ENCODE results near the gene RABGAP1L.

The RABGAP1L gene

DNA sequence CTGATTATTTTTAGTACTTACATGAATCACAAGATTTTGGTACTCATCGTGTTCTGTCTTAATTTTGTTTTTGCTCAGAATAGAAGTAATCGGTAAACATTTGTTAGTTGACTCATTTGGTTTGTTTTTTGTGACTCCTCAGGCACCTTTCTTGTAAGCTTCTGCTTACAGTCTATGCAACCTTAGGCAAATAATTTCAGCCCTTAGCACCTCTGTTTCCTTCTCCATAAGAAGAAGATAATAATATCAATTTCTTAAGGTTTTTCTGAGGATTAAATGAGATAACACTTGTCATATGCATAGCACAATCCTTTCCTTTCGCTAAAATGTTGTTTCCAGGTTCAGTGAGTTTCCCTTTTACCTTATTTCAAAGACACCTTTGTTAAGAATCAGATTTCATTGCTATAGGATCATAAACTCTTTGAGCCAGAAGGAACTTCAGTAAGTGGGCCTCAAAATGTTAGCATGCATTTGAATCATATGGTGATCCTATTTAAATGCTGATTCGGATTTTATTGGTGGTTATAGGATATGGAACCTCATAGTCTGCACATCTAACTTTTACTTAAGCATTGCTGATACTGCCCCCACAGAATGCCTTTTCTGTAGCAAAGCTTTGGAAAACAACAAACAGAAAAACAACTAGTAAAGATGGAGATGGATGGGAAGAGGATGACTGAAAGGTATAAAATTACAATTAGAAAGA is 567.7 kb downstream of the RABGAP1L start:
- no peak for FAIRE-seq

DNA sequence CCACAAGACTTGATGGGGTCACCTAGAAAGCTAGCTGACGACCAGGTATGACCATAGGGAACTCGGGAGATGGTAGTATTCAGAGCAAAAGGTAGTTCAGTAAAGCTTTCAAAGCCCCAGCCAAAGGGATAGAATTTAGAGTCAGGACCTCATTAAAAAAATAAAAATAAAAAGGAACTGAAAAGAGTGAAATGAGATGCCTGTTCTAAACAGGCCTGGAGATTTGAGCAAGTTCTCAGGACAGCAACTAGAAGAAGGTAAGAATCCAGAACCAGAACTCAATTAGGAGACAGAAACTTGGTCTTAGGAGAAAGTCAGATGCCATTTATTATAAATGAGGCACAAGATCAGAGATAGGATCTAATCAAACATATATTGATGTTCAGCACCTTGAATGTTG is 575.0 kb downstream of the RABGAP1L start:
- no peak for FAIRE-seq

DNA sequence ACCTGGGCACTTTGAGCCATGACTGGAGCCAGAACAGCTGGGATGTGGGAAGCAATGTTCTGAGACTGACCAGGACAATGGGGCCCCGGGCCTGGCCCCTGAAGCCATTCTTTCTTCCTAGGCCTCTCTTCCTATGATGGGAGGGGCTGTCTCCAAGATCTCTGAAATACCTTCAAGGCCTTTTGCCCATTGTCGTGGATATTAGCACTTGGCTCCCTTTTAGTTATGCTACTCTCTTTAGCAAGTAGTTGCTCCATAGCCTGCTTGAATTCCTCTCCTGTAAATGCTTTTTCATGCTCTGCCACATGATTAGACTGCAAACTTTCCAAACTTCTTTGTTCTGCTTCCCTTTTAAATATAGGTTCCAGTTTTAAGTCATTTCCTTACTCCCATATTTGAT is 577.5 kb downstream of the RABGAP1L start:
- no peak for FAIRE-seq

DNA sequence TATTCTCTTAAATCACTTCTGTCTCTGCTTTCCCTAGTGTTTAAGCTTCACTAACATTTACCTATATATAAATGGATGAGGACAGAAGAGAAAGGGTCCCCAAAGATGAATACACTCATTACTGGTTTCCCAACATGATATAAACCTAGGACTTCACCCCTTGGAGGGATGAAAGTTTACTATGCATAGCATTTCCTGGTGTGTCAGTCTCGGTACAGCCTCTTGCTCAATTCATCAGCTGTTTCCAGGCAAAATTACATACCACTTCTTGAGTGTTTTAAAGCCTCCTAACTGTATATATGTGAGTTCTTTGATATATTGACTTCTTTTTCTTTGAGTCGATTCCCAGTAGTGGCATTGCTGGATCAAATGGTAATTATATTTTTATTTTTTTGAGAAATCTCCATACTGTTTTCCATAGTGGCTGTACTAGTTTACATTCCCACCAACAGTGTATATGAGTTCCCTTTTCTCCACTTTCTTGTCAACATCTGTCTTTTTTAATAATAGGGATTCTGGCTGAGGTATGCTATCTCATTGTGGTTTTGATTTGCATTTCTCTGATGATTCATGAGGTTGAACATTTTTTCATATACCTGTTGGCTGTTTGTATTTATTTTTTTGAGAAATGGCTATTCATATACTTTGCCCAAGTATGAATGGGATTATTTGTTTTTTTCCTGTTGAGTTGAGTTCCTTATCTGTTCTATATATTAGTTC is 581.1 kb downstream of the RABGAP1L start:
- no peak for FAIRE-seq

DNA sequence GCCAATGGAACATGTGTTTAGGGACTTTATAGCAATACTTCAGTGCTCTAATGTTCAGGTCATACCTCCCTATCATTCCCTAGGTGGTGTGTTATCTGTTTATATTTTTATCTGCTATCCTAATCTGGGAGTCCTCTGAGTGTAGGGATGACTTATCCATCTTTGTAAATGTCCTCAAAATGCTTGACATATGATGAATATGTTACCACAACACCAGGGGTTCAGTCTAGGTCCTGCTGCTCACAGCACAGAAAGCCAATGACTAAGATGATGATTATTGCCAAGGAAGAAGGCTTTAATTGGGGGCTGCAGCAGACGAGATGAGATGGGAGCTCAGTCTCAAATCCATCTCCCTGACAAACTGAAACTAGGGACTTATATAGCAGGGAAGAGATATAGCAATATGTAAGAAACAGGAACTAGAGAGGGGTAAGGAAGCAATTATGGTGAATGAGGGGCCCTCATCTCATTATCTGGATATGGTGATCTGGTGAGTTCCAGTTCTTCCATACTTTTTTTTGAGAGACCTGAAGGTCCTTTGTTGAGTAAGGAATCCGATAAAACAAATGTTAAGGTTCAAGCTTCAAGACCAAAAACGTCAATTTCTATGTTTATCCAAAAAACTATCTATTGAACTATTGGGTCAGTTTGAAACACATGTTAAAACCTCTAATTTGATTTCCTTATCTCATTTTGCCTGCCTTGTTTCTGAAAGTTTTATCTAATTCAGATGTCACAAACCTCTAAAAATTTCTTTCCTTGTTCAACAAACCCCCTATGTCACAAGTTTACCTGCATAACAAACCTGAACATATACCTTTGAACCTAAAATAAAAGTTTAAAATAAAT is 583.7 kb downstream of the RABGAP1L start:
- no peak for FAIRE-seq

DNA sequence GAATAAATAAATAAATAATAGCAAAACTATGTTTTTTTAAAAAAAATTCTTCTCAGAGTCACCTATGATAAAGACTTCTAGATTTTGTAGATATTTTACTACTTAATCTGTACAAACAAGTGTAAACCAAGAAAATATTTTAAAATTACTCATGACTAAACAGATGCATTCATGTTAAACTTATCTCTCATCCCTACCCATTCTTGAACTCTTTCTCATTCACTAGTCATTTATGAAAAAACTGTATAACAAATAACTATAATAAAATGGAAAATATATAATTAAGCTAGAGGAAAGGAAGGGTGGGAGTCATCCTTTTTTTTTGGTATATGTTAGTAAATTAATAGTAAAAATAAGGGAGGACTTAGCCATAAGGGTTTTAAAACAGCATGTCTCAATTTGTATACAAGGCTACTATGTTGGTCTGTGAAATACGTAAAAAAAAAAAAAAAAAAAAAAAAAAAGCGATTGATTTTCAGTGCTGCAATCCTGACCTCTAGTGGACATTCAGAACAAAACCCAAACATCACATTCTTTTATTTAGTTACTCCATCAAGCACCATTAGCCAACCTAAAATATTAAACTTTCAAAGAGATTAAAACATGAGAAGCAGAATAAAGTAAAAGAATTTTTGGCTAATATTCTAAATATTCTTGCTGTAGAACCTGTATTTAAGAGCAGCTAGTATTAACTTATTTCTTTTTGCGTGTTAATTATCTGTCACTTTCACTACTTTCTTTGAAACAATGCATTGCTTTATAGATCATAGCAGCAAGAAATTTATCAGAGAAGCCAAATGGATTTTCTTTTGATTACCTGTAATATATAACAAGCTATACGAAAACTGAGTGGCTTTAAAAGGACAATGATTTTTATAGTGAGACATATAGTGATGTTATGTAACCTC is 584.6 kb downstream of the RABGAP1L start:
- peak; percentile 100 for FAIRE-seq

DNA sequence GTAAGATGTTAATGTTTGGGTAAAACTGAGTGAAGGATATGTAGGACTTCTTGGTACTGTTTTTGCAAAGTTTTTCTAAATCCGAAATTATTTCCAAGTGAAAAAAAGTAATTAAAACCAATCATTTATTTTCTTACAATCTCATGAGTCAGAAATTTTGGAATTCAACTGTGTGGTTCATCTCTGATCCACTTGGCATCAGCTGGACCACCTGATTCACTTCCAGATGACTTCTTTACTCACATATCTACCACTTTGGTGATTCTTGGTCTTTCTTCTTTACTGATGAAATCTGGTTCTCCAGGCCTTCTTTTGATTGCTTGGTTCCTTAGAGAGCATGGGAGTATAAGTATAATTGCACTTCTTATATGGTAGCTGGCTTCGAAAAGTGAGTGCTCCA is 585.6 kb downstream of the RABGAP1L start:
- FAIRE-seq = no peak

DNA sequence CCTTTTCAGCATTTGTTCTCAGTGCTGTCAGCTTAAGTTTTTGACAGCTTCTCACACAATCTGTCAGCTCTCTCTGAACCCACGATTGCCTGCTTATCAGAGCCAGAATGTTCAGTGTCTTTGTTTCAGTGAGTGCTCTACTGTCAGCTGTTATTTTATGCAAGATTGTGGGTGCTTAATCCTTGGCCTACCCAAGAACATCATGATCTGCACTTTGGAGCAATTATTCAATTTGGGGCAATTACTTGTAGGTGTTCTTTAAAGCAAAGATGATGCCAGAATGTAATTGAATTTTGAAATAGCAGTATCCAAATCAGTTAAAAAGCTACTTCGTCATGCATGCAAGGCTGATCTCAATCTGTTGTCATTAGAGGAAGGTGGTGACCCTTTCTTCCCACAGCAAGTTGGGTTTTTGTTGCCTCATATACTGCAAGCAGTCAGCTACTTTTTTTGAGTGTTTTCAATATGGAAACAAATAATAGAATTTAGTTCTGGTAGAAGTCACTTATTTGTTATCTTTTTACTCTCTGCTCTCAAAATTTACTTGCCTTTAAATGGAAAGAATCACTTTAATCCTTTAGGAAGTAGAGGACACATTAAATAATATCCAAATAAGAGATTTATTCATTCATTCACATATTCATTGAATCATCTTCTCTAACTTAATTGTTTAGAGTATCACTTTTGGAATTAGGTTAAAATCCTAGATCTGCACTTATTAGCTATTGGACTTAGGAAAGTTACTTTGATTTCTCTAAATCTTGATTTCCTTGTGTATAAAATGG is 586.9 kb downstream of the RABGAP1L start:
- no peak for FAIRE-seq

DNA sequence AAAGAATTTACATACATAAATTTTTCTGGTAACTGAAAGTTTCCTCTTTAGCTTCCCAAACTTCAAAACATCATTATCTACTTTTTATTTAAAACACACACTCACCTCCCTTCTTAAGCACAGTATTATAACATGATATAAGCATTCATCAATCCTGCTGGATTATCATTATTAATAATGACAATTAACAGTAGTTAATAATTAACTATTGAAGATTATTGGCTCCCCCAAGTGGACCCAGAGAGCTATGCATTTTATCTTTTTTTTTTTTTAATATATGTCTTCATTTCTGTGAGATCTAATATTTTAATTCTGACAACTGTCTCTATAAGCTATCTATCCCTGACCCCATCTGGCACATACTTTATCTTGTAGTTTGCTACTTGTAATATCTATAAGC is 588.3 kb downstream of the RABGAP1L start:
- peak; percentile 79 for FAIRE-seq

DNA sequence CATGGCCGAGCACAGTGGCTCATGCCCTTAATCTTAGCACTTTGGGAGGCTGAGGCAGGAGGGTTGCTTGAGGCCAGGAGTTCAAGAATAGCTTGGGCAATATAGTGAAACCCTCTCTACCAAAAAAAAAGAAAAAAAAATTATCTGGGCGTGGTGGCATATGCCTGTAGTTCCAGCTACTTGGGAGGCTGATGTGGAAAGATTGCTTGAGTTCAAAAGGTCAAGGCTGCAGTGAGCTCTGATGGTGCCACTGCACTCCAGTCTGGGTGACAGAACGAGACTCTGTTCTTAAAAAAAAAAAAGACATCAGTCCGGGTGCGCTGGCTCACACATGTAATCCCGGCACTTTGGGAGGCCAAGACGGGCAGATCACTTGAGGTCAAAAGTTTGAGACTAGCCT is 589.3 kb downstream of the RABGAP1L start:
- no peak for FAIRE-seq

DNA sequence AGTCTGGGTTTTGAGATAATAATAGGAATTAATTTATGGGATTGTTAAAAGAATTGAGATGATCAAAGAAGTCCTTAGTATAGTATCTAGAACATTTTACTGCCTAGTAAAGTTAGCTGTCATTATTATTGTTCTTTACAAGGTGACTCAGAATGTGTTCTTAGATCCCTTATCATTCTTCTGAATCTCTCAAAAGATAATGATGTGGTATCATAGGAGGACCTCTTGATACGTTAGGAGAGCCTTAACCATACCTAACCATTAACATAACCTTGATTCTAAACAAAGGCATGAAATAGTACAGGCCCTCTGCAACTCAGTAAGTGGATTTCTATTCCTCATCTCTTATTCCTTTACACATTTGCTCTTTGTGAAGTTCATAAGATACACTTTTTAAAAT is 593.8 kb downstream of the RABGAP1L start:
- no peak for FAIRE-seq

DNA sequence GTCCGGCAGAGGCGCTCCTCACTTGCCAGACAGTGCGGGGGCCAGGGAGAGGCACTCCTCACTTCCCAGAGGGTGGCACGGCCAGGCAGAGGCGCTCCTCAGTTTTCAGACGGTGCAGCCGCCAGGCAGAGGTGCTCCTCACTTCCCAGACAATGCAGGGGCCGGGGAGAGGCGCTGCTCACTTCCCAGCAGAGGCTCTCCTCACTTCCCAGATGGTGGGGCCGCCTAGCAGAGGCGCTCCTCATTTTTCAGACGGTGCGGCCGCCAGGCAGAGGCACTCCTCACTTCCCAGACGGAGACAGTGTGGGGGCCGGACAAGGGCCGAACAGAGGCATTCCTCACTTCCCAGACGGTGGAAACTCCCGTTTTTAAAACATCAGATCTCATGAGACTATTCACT is 602.0 kb downstream of the RABGAP1L start:
- no peak for FAIRE-seq

DNA sequence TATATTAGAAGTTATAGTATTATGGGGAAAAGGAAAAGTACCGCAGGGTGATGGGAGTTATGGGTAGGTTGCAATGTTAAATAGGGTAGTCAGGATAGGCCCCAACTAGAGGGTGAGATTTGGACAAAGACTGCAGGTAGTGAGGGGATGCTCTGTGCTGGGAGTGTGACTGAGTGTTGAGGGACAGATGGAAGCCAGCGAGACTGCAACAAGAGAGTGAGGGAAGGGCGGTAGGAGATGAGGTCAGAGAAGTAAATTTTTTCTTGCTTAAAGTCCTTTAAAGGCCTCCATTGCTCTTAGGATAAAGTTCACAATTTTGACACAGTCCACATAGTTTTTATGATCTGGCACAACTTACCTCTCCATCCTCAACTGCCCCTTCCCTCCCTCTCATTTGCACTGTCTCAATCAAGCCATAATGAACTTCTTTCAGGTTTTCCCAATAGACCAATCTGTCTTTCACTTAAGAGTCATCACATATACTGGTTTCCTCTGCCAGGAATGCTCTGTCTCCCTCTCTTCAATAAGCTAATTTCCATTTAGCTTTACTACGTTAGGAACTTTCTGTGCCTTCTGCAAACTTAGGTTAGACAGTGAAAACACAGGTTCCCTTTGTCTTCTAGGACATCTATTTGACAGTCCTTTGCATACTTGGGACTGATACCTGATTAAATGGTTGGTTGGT is 602.7 kb downstream of the RABGAP1L start:
- no peak for FAIRE-seq

DNA sequence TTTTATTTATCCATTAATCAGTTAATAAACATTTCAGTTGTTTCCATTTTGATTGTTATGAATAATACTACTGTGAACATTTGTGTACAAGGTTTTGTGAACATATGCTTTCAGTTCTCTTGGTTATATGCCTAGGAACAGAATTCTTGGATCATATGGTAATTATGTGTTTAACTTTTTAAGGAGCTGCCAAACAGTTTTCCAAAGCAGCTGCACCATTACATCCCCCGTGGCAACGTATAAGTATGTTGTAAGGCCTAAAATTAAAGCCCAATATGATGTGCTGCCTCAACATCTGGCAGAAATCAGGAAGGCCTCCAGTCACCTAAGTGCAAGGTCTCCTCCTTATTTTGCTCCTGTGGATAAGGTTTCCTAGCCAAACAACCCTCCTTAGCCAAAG is 604.9 kb downstream of the RABGAP1L start:
- no peak for FAIRE-seq

DNA sequence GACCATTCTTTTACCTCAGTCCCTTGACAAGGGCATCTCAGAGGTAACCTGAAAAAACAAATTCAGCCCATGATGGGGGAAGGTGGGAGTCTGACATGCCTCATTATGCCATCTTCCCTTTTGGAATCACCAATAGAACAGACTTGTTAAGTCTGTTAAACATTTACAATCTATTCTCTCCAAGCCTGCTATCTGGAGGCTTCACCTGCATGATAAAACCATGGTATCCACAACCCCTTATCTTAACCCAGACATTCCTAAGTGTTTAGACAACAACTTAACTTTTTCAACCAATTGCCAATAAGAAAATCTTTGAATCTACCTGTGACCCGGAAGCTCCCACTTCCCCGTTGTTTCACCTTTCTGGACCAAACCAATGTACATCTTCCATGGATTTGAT is 607.4 kb downstream of the RABGAP1L start:
- no peak for FAIRE-seq

DNA sequence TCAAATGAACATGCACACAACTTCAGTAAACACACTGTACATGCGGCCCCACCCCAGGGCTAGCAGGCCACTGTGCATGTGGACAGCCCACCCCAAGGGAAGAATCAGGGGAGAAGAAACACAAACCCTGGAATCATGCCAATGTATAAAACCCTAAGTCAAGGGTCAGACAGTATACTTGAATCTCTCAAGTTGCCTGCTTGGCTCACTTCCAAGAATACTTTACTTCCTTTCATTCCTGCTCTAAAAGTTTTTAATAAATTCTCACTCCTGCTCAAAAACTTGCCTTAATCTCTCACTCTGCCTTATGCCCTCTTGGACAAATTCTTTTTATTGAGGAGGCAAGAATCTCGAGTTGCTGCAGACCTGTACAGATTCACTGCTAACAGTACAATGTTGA is 609.2 kb downstream of the RABGAP1L start:
- no peak for FAIRE-seq

DNA sequence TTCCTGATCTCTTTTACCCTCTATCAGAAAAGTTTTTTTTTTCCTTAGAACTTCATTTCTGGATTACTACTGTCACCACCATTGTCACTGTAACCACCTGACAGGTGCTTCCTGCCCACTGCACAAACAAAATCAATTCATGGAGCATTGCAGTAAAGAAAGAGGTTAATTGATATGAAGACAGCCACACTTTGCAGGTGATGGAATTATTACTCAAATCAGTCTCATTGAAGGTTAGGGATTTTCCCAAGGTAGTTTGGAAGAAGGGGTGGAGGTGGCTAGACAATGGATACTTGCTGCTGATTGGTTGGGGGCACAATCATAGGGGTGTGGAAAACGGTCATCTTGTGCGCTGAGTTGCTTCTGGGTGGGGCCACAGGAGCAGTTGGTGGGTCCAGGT is 609.6 kb downstream of the RABGAP1L start:
- FAIRE-seq = no peak

DNA sequence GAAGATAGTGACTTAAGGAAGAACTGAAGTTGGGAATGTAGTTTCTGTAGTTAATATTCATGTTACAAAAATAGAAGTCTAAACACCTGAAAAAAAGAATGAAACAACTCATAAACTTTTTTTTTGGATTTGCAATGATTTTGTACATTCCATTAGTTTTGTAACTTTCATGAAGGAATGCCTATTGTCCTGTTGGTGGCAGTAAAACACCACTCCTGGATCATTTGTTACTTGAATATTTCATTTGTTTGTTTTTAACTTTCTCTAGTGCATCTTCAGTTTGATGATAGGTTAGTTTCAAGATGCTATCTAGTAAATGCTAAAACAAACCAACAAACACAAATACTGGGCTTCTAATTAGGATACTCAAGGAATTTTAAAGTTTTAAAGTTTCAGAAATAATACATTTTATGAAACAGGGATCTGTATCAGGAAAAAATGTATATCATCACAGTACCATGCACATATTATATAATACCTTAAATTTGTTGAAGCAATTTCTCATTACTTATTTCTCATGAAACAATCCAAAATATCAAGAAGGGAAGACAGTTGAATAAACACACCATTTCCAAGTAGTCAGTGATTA is 610.7 kb downstream of the RABGAP1L start:
- FAIRE-seq = peak; percentile 99

DNA sequence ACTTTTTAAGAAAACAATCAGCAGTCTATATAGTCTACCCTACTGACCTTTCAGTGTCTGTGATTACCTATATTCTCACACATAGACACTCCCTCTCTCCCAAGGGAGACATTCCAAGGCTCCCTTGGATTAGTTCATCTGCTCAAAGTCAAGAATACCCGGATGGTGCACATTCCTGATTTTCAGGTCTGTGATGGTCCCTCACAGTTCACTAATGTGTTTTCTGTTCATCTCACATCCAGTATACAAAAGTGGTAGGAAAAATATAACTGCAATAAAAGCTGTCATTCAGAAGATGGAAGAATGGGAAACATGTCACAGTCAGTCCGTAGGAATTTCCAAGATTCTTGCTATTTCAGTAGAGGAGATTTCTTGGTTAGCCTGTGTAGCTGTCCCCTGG is 616.3 kb downstream of the RABGAP1L start:
- FAIRE-seq = no peak

DNA sequence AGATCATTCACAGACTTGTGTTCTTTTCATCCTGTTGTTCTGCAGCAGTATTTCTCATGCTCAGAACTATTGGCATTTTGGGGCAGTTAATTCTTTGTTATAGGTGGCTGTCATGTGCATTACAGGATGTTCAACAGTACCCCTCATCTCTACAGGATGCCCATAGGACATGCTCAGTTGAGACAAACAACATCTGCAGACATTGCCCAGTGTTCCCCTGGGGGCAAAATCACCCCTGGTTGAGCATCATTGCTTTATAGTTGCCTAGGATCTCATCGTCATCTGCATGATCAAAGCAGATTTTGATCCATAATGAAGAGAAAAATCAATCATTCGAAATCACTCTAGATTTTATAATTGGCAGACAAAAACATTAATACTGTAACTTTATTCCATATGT is 617.9 kb downstream of the RABGAP1L start:
- FAIRE-seq = no peak

DNA sequence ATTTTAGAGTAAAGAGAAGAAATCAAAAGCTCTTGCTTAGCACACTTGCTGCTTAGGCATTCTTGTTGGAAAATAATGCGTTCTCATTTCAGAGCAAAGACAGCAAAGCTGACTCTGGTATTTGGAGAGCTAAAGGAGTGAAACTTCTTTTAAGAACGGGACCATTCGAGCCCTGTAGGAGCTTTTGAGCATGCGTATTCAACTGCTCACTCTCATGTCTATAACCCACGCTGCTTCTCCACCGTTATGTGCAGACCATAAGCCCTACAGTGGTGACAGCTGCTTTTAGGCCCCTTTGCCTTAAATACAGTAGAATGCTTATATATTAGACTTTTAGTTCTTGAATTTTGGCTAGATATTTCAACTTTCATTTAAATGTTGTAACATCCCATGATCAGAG is 626.2 kb downstream of the RABGAP1L start:
- FAIRE-seq = no peak

All from islet of Langerhans (tissue), 1 donor.